ENCODE results near the gene NAGA. TPM values are rescaled to one million over a fixed set of nuclear protein-coding genes. Genes with fewer than 3 reads are reported as not detected.

NAGA gene
- total RNA-seq, 2 experiments from 2014 or later = 14.4 to 16.9 TPM

GRCh38 chr22:42091455-42091782 lies 20.8 kb upstream of the NAGA start:
- TSS peak; percentile 38 for BruUV-seq (replicated peaks)

GRCh38 chr22:42090596-42091454 lies 20.2 kb upstream of the NAGA start, which contains the start of gene NDUFA6:
Gene NDUFA6, minus strand, starts transcription at chr22:42090772. Its CDS starts 28 bp downstream, at chr22:42090744.
- H2AFZ ChIP-seq (ENCODE audit: low read length) = peak within 1 kb of the TSS; percentile 78
- peak; percentile 99 for DNase-seq (ENCODE audit: low spot score)
- peaks cover 31% of the 10 kb centered on the region for H3K36me3 ChIP-seq (ENCODE audit: insufficient read depth, low read length)
- peak within 1 kb of the TSS; percentile 71 for H3K27ac ChIP-seq (ENCODE audit: low read depth, low read length, poor library complexity, severe bottlenecking)
- CTCF ChIA-PET (ENCODE audit: unreplicated experiment) = interaction anchor here (0.6 to 0.9 kb wide), 3 partner anchors 22 to 347 kb away, joined by 3 to 4 read pairs (median 3); partner anchors contain the start of gene SMIM45
- peak within 1 kb of the TSS; percentile 84 for H3K4me3 ChIP-seq (ENCODE audit: low read depth, low read length, poor library complexity, severe bottlenecking)
- peak within 1 kb of the TSS; percentile 97 for H3K4me2 ChIP-seq (ENCODE audit: low read length)
- H3K9me3 ChIP-seq (ENCODE audit: low read length) = peaks cover 12% of the 10 kb centered on the region
- peaks cover 23% of the 10 kb centered on the region for H3K4me1 ChIP-seq (ENCODE audit: insufficient read depth, low read length, poor library complexity, severe bottlenecking)
- peaks cover 22% of the 10 kb centered on the region for H3K79me2 ChIP-seq (ENCODE audit: insufficient read depth, low read depth, low read length)
- TF ChIP-seq CTCF (conservative IDR thresholded peaks at IDR 0.05; ENCODE audit: low read length) (peak; percentile 93), EZH2phosphoT487 (IDR thresholded peaks at IDR 0.05; ENCODE audit: borderline replicate concordance, low read depth, low read length) (no peak)
- no peaks in the 10 kb centered on the region for H4K20me1 ChIP-seq (ENCODE audit: insufficient read depth, low read length)
- POLR2A ChIA-PET = interaction anchor here (0.5 to 2.5 kb wide), 11 partner anchors 10 to 409 kb away, joined by 3 to 18 read pairs (median 3); partner anchors contain the start of gene SMDT1
- no TSS peak for BruUV-seq (replicated peaks)
- H3K9me2 ChIP-seq (ENCODE audit: insufficient read depth, low read length) = no peaks in the 10 kb centered on the region
- intact Hi-C loops (cut with micrococcal nuclease; ENCODE audit: unreplicated experiment) = loop anchor here (1.0 kb wide), 1 partner anchor 346 kb away; no protein-coding TSS in a partner anchor

More at GRCh38 chr22:42091455-42091782, 20.8 kb upstream of the NAGA start:
- Histone ChIP-seq H3K36me3 (ENCODE audit: insufficient read depth, low read length) (peaks cover 25% of the 10 kb centered on the region), H3K79me2 (ENCODE audit: insufficient read depth, low read depth, low read length) (peaks cover 22% of the 10 kb centered on the region), H4K20me1 (ENCODE audit: insufficient read depth, low read length) (no peaks in the 10 kb centered on the region), H3K9me3 (ENCODE audit: low read length) (peaks cover 12% of the 10 kb centered on the region), H3K27ac (ENCODE audit: low read depth, low read length, poor library complexity, severe bottlenecking) (peak overlapping the region; percentile 44), H3K4me3 (ENCODE audit: low read depth, low read length, poor library complexity, severe bottlenecking) (peak overlapping the region; percentile 84), H2AFZ (ENCODE audit: low read length) (peak overlapping the region; percentile 78), H3K4me1 (ENCODE audit: insufficient read depth, low read length, poor library complexity, severe bottlenecking) (peaks cover 20% of the 10 kb centered on the region), H3K9me2 (ENCODE audit: insufficient read depth, low read length) (no peaks in the 10 kb centered on the region), H3K4me2 (ENCODE audit: low read length) (peak overlapping the region; percentile 97)
- TF ChIP-seq CTCF (conservative IDR thresholded peaks at IDR 0.05; ENCODE audit: low read length) (no peak), EZH2phosphoT487 (IDR thresholded peaks at IDR 0.05; ENCODE audit: borderline replicate concordance, low read depth, low read length) (no peak)
- ChIA-PET POLR2A (interaction anchor here (0.5 to 2.5 kb wide), 7 partner anchors 9 to 408 kb away, joined by 3 to 18 read pairs (median 4); partner anchors contain the start of gene SMDT1), CTCF (ENCODE audit: unreplicated experiment) (interaction anchor here (0.6 to 0.9 kb wide), 2 partner anchors 140 to 346 kb away, joined by 3 read pairs; partner anchors contain the start of gene SMIM45)
- intact Hi-C loops (cut with micrococcal nuclease; ENCODE audit: unreplicated experiment) = loop anchor here (1.0 kb wide), 1 partner anchor 346 kb away; no protein-coding TSS in a partner anchor
- peak; percentile 25 for DNase-seq (ENCODE audit: low spot score)
